H1 (cell line): ENCODE measurements around the gene CHCHD3. TPM values are rescaled to one million over a fixed set of nuclear protein-coding genes. Genes with fewer than 3 reads are reported as not detected.

ENCODE experiments used
- CTCF ChIA-PET: fragments of 300-600 bp; sonication (Branson Sonifier 250); formaldehyde crosslinking; loops from one replicate; lab custom pipeline; 2021; ENCODE audit not compliant: partially characterized antibody; lab: Charles Lee
- POLR2A ChIA-PET: fragments of 300-600 bp; sonication (Branson Sonifier 250); formaldehyde crosslinking; loops from one replicate; lab custom pipeline; 2021; ENCODE audit warnings: inconsistent platforms; ENCODE audit not compliant: partially characterized antibody; lab: Charles Lee
- DNase-seq, 2 experiments: peaks; one replicate each; pipeline versions ENCODE4 v3.0.0 to v3.0.0-alpha.2; 2010 to 2022; ENCODE audit warnings: low spot score in 2 of 2, low read depth in 1 of 2, mixed read lengths in 1 of 2
- FAIRE-seq: peaks from 2 replicates; lab custom pipeline; 2011; peaks lifted over from hg19 to GRCh38; lab: Jason Lieb, UNC
- H2AFZ ChIP-seq: 2 replicates; pipeline ENCODE4 v1.8.1; 2012; ENCODE audit warnings: low read length, inconsistent platforms
- H2AK5ac ChIP-seq: 2 replicates; pipeline ENCODE4 v1.6.1; 2013; ENCODE audit warnings: low read depth, low read length
- H2BK120ac ChIP-seq: replicated peaks from 2 replicates; pipeline ENCODE3; 2013; ENCODE audit warnings: low read depth, low read length, inconsistent platforms
- H2BK12ac ChIP-seq: 2 replicates; pipeline ENCODE4 v1.6.1; 2013; ENCODE audit warnings: low read depth, low read length
- H2BK15ac ChIP-seq: 2 replicates; pipeline ENCODE4 v1.6.1; 2013; ENCODE audit warnings: low read length
- H2BK20ac ChIP-seq: 2 replicates; pipeline ENCODE4 v1.6.1; 2013; ENCODE audit warnings: low read length
- H2BK5ac ChIP-seq: 2 replicates; pipeline ENCODE4 v1.6.1; 2013; ENCODE audit warnings: low read depth, low read length
- H3K14ac ChIP-seq: 2 replicates; pipeline ENCODE4 v1.6.1; 2013; ENCODE audit warnings: inconsistent platforms; ENCODE audit not compliant: insufficient read length
- H3K18ac ChIP-seq: 2 replicates; pipeline ENCODE4 v1.6.1; 2013; ENCODE audit warnings: low read length; ENCODE audit errors: extremely low read depth
- H3K23ac ChIP-seq: 2 replicates; pipeline ENCODE4 v1.6.1; 2013; ENCODE audit warnings: inconsistent platforms; ENCODE audit not compliant: insufficient read length
- H3K23me2 ChIP-seq: 2 replicates; pipeline ENCODE4 v1.6.1; 2013; ENCODE audit warnings: low read depth, low read length
- H3K27ac ChIP-seq: 2 replicates; pipeline ENCODE4 v1.6.1; 2011; ENCODE audit warnings: low read depth, low read length, inconsistent platforms
- H3K27me3 ChIP-seq, 4 experiments: replicated peaks in 1 of 4; 1 replicate in 1 of 4; 2 replicates in 3 of 4; pipeline versions ENCODE4 v1.6.1 to v1.8.1; 2011 to 2013; ENCODE audit warnings: low read length in 3 of 4, mild to moderate bottlenecking in 3 of 4, inconsistent platforms in 2 of 4, mixed read lengths in 2 of 4, moderate library complexity in 1 of 4; ENCODE audit not compliant: control insufficient read depth in 3 of 4, insufficient read depth in 3 of 4; ENCODE audit errors: extremely low read depth in 1 of 4
- H3K36me3 ChIP-seq, 4 experiments: 2 replicates each; pipeline versions ENCODE4 v1.6.1 to v1.8.1; 2011 to 2013; ENCODE audit warnings: mild to moderate bottlenecking in 4 of 4, low read length in 3 of 4, moderate library complexity in 2 of 4, control low read depth in 1 of 4, inconsistent platforms in 1 of 4; ENCODE audit not compliant: insufficient read depth in 4 of 4, control insufficient read depth in 2 of 4
- H3K4ac ChIP-seq: replicated peaks from 2 replicates; pipeline ENCODE3; 2013; ENCODE audit warnings: low read length, low read depth, mixed read lengths, inconsistent platforms; ENCODE audit not compliant: insufficient read length
- H3K4me1 ChIP-seq, 4 experiments: replicated peaks in 1 of 4; 1 replicate in 1 of 4; 2 replicates in 3 of 4; pipeline versions ENCODE4 v1.6.1 to v1.8.1; 2011 to 2013; ENCODE audit warnings: low read length in 3 of 4, inconsistent platforms in 2 of 4, mixed read lengths in 1 of 4; ENCODE audit not compliant: insufficient read depth in 4 of 4, control insufficient read depth in 3 of 4
- H3K4me2 ChIP-seq, 2 experiments: 2 replicates each; pipeline versions ENCODE4 v1.6.1 to v1.8.1; 2011 to 2013; ENCODE audit warnings: low read depth in 2 of 2, low read length in 2 of 2, control low read depth in 1 of 2, inconsistent platforms in 1 of 2, mild to moderate bottlenecking in 1 of 2; ENCODE audit not compliant: insufficient read depth in 1 of 2
- H3K4me3 ChIP-seq, 4 experiments: fragments of 200-600, 300-600 bp in 1 of 4; sonication (generic), shearing (Covaris generic), sonication (Bioruptor Twin) in 1 of 4; 2 replicates each; pipeline versions ENCODE4 v1.5.1 to v1.8.1; 2011 to 2016; ENCODE audit warnings: low read length in 4 of 4, low read depth in 3 of 4, control low read depth in 2 of 4, inconsistent platforms in 2 of 4, mild to moderate bottlenecking in 2 of 4, mixed read lengths in 1 of 4, moderate library complexity in 1 of 4; ENCODE audit not compliant: insufficient read depth in 2 of 4; ENCODE audit errors: extremely low read depth in 1 of 4
- H3K56ac ChIP-seq: replicated peaks from 2 replicates; pipeline ENCODE3; 2013; ENCODE audit warnings: low read depth, mild to moderate bottlenecking, mixed read lengths, low read length, inconsistent platforms; ENCODE audit not compliant: insufficient read length
- H3K79me1 ChIP-seq: 2 replicates; pipeline ENCODE4 v1.6.1; 2013; ENCODE audit warnings: low read depth, low read length, control low read depth
- H3K79me2 ChIP-seq, 2 experiments: 2 replicates each; pipeline versions ENCODE4 v1.6.1 to v1.8.1; 2012 to 2013; ENCODE audit warnings: low read length in 2 of 2, mild to moderate bottlenecking in 2 of 2, inconsistent platforms in 1 of 2; ENCODE audit not compliant: insufficient read depth in 2 of 2, control insufficient read depth in 1 of 2
- H3K9ac ChIP-seq, 4 experiments: replicated peaks in 1 of 4; 1 replicate in 1 of 4; 2 replicates in 3 of 4; pipeline versions ENCODE4 v1.6.1 to v1.8.1; 2011 to 2013; ENCODE audit warnings: low read depth in 3 of 4, low read length in 3 of 4, control low read depth in 2 of 4, mild to moderate bottlenecking in 2 of 4, moderate library complexity in 2 of 4, inconsistent platforms in 1 of 4; ENCODE audit errors: extremely low read depth in 1 of 4
- H3K9me3 ChIP-seq, 2 experiments: 2 replicates each; pipeline versions ENCODE4 v1.6.1 to v1.8.1; 2012 to 2013; ENCODE audit warnings: mild to moderate bottlenecking in 2 of 2, moderate library complexity in 2 of 2, control low read depth in 1 of 2, inconsistent platforms in 1 of 2, low read depth in 1 of 2, low read length in 1 of 2, mixed read lengths in 1 of 2; ENCODE audit not compliant: insufficient read depth in 2 of 2
- H4K20me1 ChIP-seq, 2 experiments: replicated peaks in 1 of 2; 2 replicates each; pipeline versions ENCODE3 to v1.8.1; 2011 to 2013; ENCODE audit warnings: inconsistent platforms in 2 of 2, low read length in 2 of 2, mild to moderate bottlenecking in 1 of 2; ENCODE audit not compliant: insufficient read depth in 2 of 2, control insufficient read depth in 1 of 2
- H4K5ac ChIP-seq: 2 replicates; pipeline ENCODE4 v1.6.1; 2013; ENCODE audit warnings: low read length, low read depth, mixed read lengths, inconsistent platforms; ENCODE audit not compliant: insufficient read length
- H4K8ac ChIP-seq: 2 replicates; pipeline ENCODE4 v1.8.0; 2013; ENCODE audit warnings: mild to moderate bottlenecking, moderate library complexity, low read length, inconsistent platforms; ENCODE audit not compliant: insufficient read depth; ENCODE audit errors: extremely low read depth
- H4K91ac ChIP-seq: replicated peaks from 2 replicates; pipeline ENCODE3; 2013; ENCODE audit warnings: low read length, mixed read lengths, inconsistent platforms; ENCODE audit not compliant: insufficient read length
- CBX5 ChIP-seq: fragments of 300-800, 300-1000 bp; sonication (generic); IDR thresholded peaks from 2 replicates; pipeline ENCODE4 v1.7.1; 2016; ENCODE audit warnings: antibody characterized with exemption, low read length, low read depth
- CHD2 ChIP-seq: IDR thresholded peaks from 2 replicates; pipeline ENCODE4 v1.6.1; 2012; ENCODE audit warnings: low read length, improper control_type of control experiment
- CREB1 ChIP-seq: IDR thresholded peaks from 2 replicates; pipeline ENCODE4 v1.6.1; 2012; ENCODE audit warnings: inconsistent platforms
- SUZ12 ChIP-seq: fragments of 200-600 bp; sonication (generic); IDR thresholded peaks from 2 replicates; pipeline ENCODE4 v1.6.1; 2012; ENCODE audit warnings: mild to moderate bottlenecking, inconsistent platforms, low read length, moderate library complexity, mixed read lengths
- TCF12 ChIP-seq: IDR thresholded peaks from 2 replicates; pipeline ENCODE4 v1.6.1; 2011; ENCODE audit warnings: low read depth, mild to moderate bottlenecking, low read length
- YY1 ChIP-seq: IDR thresholded peaks from 2 replicates; pipeline ENCODE4 v1.6.1; 2011; ENCODE audit warnings: low read depth, mild to moderate bottlenecking, low read length
- WGBS, 2 experiments: shearing (Covaris generic) in 1 of 2; methylation state at CpG; one replicate each; pipeline versions ENCODE4 v1.1.6 to v1.1.7; 2013 to 2015; ENCODE audit warnings: low lambda C conversion rate in 2 of 2, mixed read lengths in 2 of 2, inconsistent platforms in 1 of 2, low coverage in 1 of 2, missing lambda C conversion rate in 1 of 2; ENCODE audit not compliant: insufficient replicate concordance in 2 of 2, insufficient coverage in 1 of 2, insufficient read length in 1 of 2; ENCODE audit errors: extremely low coverage in 1 of 2, missing lambda C conversion rate in 1 of 2; 5-methylcytosine and 5-hydroxymethylcytosine counted together
- polyA plus RNA-seq, 7 experiments: library from polyadenylated mRNA; depleted of rRNA in 3 of 7; stranded (reverse) in 5 of 7; unstranded in 2 of 7; fragments of >200 nt in 5 of 7; fragments of 200-250 nt in 2 of 7; gene quantifications; 1 replicate in 5 of 7; 2 replicates in 1 of 7; 4 replicates in 1 of 7; pipeline versions ENCODE4 v1.2.1 to v1.2.3, GENCODE V29; 2011 to 2013; ENCODE audit warnings: missing spikeins in 2 of 7, mixed read lengths in 2 of 7
- total RNA-seq: library from RNA; stranded (reverse); fragmentation: NEBNext Ultra II Directional; extraction: Animal tissue kit (Norgen Biotek cat#: 25700); gene quantifications from 2 replicates; pipeline ENCODE4 v1.2.1, GENCODE V29; 2021

Gene CHCHD3
- total and polyA plus RNA-seq, 2 of the 8 experiments (the other 6 are each of a cell fraction or from before 2014, with no cell fraction given), result 42.9 to 137 TPM

- H4K91ac ChIP-seq, result no peak overlapping the region
- H2AFZ ChIP-seq, result no peak overlapping the region
- no peak overlapping the region for H3K27ac ChIP-seq
- FAIRE-seq (no peak), DNase-seq (no peak)
- no peaks in the 10 kb centered on the region for H3K79me1 ChIP-seq
- H2BK20ac ChIP-seq, result no peak overlapping the region
- CTCF ChIA-PET, result interaction anchor here (1.0 kb wide), 1 partner anchor 33 kb away, joined by 3 read pairs; no protein-coding TSS in a partner anchor
- no peak overlapping the region for H4K8ac ChIP-seq
- no peak overlapping the region for H3K23ac ChIP-seq
- H3K4me3 ChIP-seq, result no peak overlapping the region
- no peak overlapping the region for H2BK5ac ChIP-seq
- H2BK120ac ChIP-seq, result no peak overlapping the region
- H3K79me2 ChIP-seq, result 0 out of 4 replicates have a peak, but pooled peaks cover 0 to 2% of the 10 kb centered on the region in 2 experiments
- TF ChIP-seq SUZ12, result no peak
- TF ChIP-seq CREB1, result no peak
- TF ChIP-seq CHD2, result no peak
- TF ChIP-seq TCF12, result no peak
- no peak for TF ChIP-seq CBX5
- TF ChIP-seq YY1, result no peak
- no peak overlapping the region for H3K9ac ChIP-seq
- H3K4me1 ChIP-seq, result no peaks in the 10 kb centered on the region
- no peak overlapping the region for H3K4me2 ChIP-seq
- no peaks in the 10 kb centered on the region for H3K27me3 ChIP-seq
- no peaks in the 10 kb centered on the region for H3K9me3 ChIP-seq
- H3K56ac ChIP-seq, result no peak overlapping the region
- peaks cover 0 to 2% of the 10 kb centered on the region in 2 experiments for H4K20me1 ChIP-seq
- POLR2A ChIA-PET, result no interaction called here
- H4K5ac ChIP-seq, result no peak overlapping the region
- H3K23me2 ChIP-seq, result no peaks in the 10 kb centered on the region
- H3K36me3 ChIP-seq, result no peaks in the 10 kb centered on the region; a peak in 2 of 8 replicates
- no peak overlapping the region for H3K18ac ChIP-seq
- no peak overlapping the region for H2BK12ac ChIP-seq
- 88% methylated on average over 1 of the region's 1 CpG; no CpG with 5 or more reads in 1 of the 2 experiments for WGBS, 2 experiments
- no peak overlapping the region for H2AK5ac ChIP-seq
- no peak overlapping the region for H3K4ac ChIP-seq
- no peak overlapping the region for H3K14ac ChIP-seq
- H2BK15ac ChIP-seq, result no peak overlapping the region
Measured at GRCh38 chr7:132836746-132837145, 245.1 kb downstream of the CHCHD3 start.
